Activated CD4-positive, alpha-beta T cell treated with anti-CD3 and anti-CD28 coated beads, Interleukin-2, amount 50 U/mL, for 4 hours (primary cell): Measurements from ENCODE around the gene BZW2.

Experiments
- DNase-seq, 2 experiments: peaks; one replicate each; pipeline ENCODE4 v3.0.0-alpha.2; 2020

BZW2 gene

GRCh38 chr7:16724344-16724743 is 78.4 kb downstream of the BZW2 start:
- no peak for DNase-seq

GRCh38 chr7:16726189-16726588 is 80.2 kb downstream of the BZW2 start:
- no peak for DNase-seq

GRCh38 chr7:16727736-16728135 is 81.8 kb downstream of the BZW2 start:
- no peak for DNase-seq

- DNase-seq, result no peak
Observed at GRCh38 chr7:16728811-16729210, 82.8 kb downstream of the BZW2 start.

- no peak for DNase-seq
Observed at GRCh38 chr7:16729541-16729940, 83.6 kb downstream of the BZW2 start.

- DNase-seq, result no peak
Observed at GRCh38 chr7:16730937-16731336, 85.0 kb downstream of the BZW2 start.

- no peak for DNase-seq
Observed at GRCh38 chr7:16732828-16733227, 86.8 kb downstream of the BZW2 start.

- no peak for DNase-seq
Observed at GRCh38 chr7:16734148-16734726, 88.3 kb downstream of the BZW2 start.

GRCh38 chr7:16735020-16735419 is 89.0 kb downstream of the BZW2 start:
- DNase-seq, result no peak

GRCh38 chr7:16738011-16738688 is 92.2 kb downstream of the BZW2 start:
- no peak for DNase-seq

- no peak for DNase-seq
Observed at GRCh38 chr7:16739863-16740622, 94.1 kb downstream of the BZW2 start.

GRCh38 chr7:16740623-16740953 is 94.6 kb downstream of the BZW2 start:
- DNase-seq, result no peak

GRCh38 chr7:16740996-16741395 is 95.0 kb downstream of the BZW2 start:
- no peak for DNase-seq

GRCh38 chr7:16741676-16742075 is 95.7 kb downstream of the BZW2 start:
- no peak for DNase-seq

GRCh38 chr7:16742547-16742946 is 96.6 kb downstream of the BZW2 start:
- no peak for DNase-seq

- DNase-seq, result no peak
Observed at GRCh38 chr7:16743236-16743635, 97.3 kb downstream of the BZW2 start.

- DNase-seq, result no peak
Observed at GRCh38 chr7:16744518-16745250, 98.7 kb downstream of the BZW2 start.

- DNase-seq, result no peak
Observed at GRCh38 chr7:16745645-16746044, 99.7 kb downstream of the BZW2 start.

GRCh38 chr7:16747102-16747501 is 101.1 kb downstream of the BZW2 start:
- DNase-seq, result no peak

GRCh38 chr7:16753102-16753931 is 107.3 kb downstream of the BZW2 start, which contains the start of gene TSPAN13:
Gene TSPAN13, plus strand, starts transcription at chr7:16753755. Its CDS starts 213 bp downstream, at chr7:16753968.
- DNase-seq, result peak; percentile 23

GRCh38 chr7:16753932-16754855 is 108.2 kb downstream of the BZW2 start:
- DNase-seq, result no peak
